A673 (cell line): ENCODE results near the gene TBC1D9.

Experiments
- CTCF ChIP-seq: fragments of 300-800, 200-600 bp; sonication (generic); conservative IDR thresholded peaks from 2 replicates; pipeline ENCODE4 v1.5.1; 2017; ENCODE audit warnings: low read depth, mild to moderate bottlenecking, antibody characterized with exemption, low read length, moderate library complexity, mixed read lengths
- EZH2 ChIP-seq: fragments of 200-600 bp; sonication (generic); IDR thresholded peaks from 2 replicates; pipeline ENCODE4 v1.6.1; 2017; ENCODE audit warnings: borderline replicate concordance, low read depth, mild to moderate bottlenecking, mixed read lengths, antibody characterized with exemption, low read length; ENCODE audit not compliant: poor library complexity, severe bottlenecking

- TF ChIP-seq CTCF (no peak), EZH2 (no peak)
Observed at GRCh38 chr4:140690093-140690492, 66.1 kb downstream of the TBC1D9 start.
